K562 (cell line): ENCODE measurements around the gene CRKL. TPM values are rescaled to one million over a fixed set of nuclear protein-coding genes. Genes with fewer than 3 reads are reported as not detected.
A peak's percentile ranks its signal among the peaks of the same experiment; 100 is the strongest.

ENCODE experiments used
- BMI1 ChIP-seq: fragments of 150-350 bp; IDR thresholded peaks from 2 replicates; pipeline ENCODE4 v1.6.1; 2014; ENCODE audit warnings: low read length
- BRCA1 ChIP-seq, 2 experiments: fragments of 450-650 bp in 1 of 2; sonication (generic) in 1 of 2; formaldehyde crosslinking in 1 of 2; IDR thresholded peaks; 2 replicates each; pipeline versions ENCODE4 v1.5.0 to v1.6.1; 2017 to 2020; ENCODE audit warnings: mild to moderate bottlenecking in 1 of 2, missing genetic modification reagents in 1 of 2
- CHD2 ChIP-seq: IDR thresholded peaks from 2 replicates; pipeline ENCODE4 v1.6.1; 2011; ENCODE audit warnings: low read depth, low read length
- DDX20 ChIP-seq: fragments of 450-650 bp; IDR thresholded peaks from 2 replicates; pipeline ENCODE4 v1.6.1; 2016; ENCODE audit warnings: missing genetic modification characterization, low read depth, mild to moderate bottlenecking, missing compliant biosample characterization, moderate library complexity
- GATA2 ChIP-seq: sonication (generic); formaldehyde crosslinking; IDR thresholded peaks from 2 replicates; pipeline ENCODE4 v1.4.0; 2020; ENCODE audit warnings: mild to moderate bottlenecking, missing genetic modification reagents
- KLF13 ChIP-seq: fragments of 450-650 bp; IDR thresholded peaks from 2 replicates; pipeline ENCODE4 v1.6.1; 2016; ENCODE audit warnings: missing genetic modification characterization, low read depth, mild to moderate bottlenecking, missing compliant biosample characterization, moderate library complexity, borderline replicate concordance
- MAZ ChIP-seq, 2 experiments: fragments of 450-650 bp in 1 of 2; sonication (generic) in 1 of 2; formaldehyde crosslinking; IDR thresholded peaks in 1 of 2; conservative IDR thresholded peaks in 1 of 2; 2 replicates each; pipeline versions ENCODE4 v1.4.0 to v1.5.0; 2020; ENCODE audit warnings: mild to moderate bottlenecking in 1 of 2, missing genetic modification reagents in 1 of 2
- PRMT5 ChIP-seq: sonication (generic); formaldehyde crosslinking; IDR thresholded peaks from 2 replicates; pipeline ENCODE4 v1.5.0; 2020; ENCODE audit warnings: missing genetic modification reagents
- TBL1XR1 ChIP-seq, 2 experiments: IDR thresholded peaks; 2 replicates each; pipeline ENCODE4 v1.6.1; 2012; ENCODE audit warnings: improper control_type of control experiment in 2 of 2, low read length in 2 of 2, mild to moderate bottlenecking in 1 of 2
- YY1 ChIP-seq, 3 experiments: IDR thresholded peaks; 2 replicates each; pipeline ENCODE4 v1.6.1; 2011; ENCODE audit warnings: low read length in 2 of 3, mild to moderate bottlenecking in 2 of 3, moderate library complexity in 2 of 3, borderline replicate concordance in 1 of 3, control low read depth in 1 of 3, low read depth in 1 of 3; ENCODE audit not compliant: insufficient read depth in 3 of 3, insufficient replicate concordance in 2 of 3, control insufficient read depth in 1 of 3, insufficient read length in 1 of 3; ENCODE audit errors: extremely low read depth in 1 of 3
- ZNF124 ChIP-seq: sonication (generic); formaldehyde crosslinking; IDR thresholded peaks from 2 replicates; pipeline ENCODE4 v1.8.1; 2022; ENCODE audit warnings: missing genetic modification reagents
- ZNF41 ChIP-seq: fragments of 250-450 bp; sonication (Bioruptor Pico); conservative IDR thresholded peaks from 2 replicates; pipeline ENCODE4 v1.4.0; 2020; ENCODE audit warnings: mild to moderate bottlenecking
- ZNF431 ChIP-seq: sonication (generic); formaldehyde crosslinking; IDR thresholded peaks from 2 replicates; pipeline ENCODE4 v1.8.0; 2022; ENCODE audit warnings: mild to moderate bottlenecking, missing genetic modification reagents
- ZNF445 ChIP-seq: fragments of 250-450 bp; sonication (Bioruptor Pico); IDR thresholded peaks from 2 replicates; pipeline ENCODE4 v1.4.0; 2020; ENCODE audit warnings: low read depth, mild to moderate bottlenecking, moderate library complexity
- polyA plus RNA-seq, 8 experiments: library from polyadenylated mRNA; depleted of rRNA in 4 of 8; stranded (reverse) in 5 of 8; unstranded in 3 of 8; fragments of >200 nt; fragmentation: Nextera tagmentation in 2 of 8; fragmentation: Illumina TruSeq in 1 of 8; extraction: Ambion mirVana in 2 of 8; extraction: Trizol in 1 of 8; gene quantifications; 2 replicates each; pipeline versions ENCODE4 v1.2.1 to v1.2.3, GENCODE V29; 2011 to 2014; ENCODE audit warnings: inconsistent platforms in 1 of 8, missing spikeins in 1 of 8
- total RNA-seq, 7 experiments: library from RNA; depleted of rRNA in 6 of 7; stranded (reverse); fragments of >200 nt in 6 of 7; fragmentation: Illumina TruSeq in 2 of 7; extraction: Trizol in 2 of 7; gene quantifications; 2 replicates each; pipeline versions ENCODE4 v1.2.1 to v1.2.3, GENCODE V29; 2011 to 2021; ENCODE audit warnings: low replicate concordance in 1 of 7
- TF ChIP-seq, protein P1 (sequence below): sonication (generic); formaldehyde crosslinking; IDR thresholded peaks from 2 replicates; pipeline ENCODE4 v1.8.1; 2022; ENCODE audit warnings: missing genetic modification reagents
- TF ChIP-seq, protein P2 (sequence below): conservative IDR thresholded peaks from 2 replicates; pipeline ENCODE4 v1.6.1; 2011; ENCODE audit warnings: low read depth, mild to moderate bottlenecking, low read length; ENCODE audit not compliant: control insufficient read depth
- TF ChIP-seq, protein P3 (sequence below): fragments of 250-450 bp; sonication (Bioruptor Pico); IDR thresholded peaks from 2 replicates; pipeline ENCODE4 v1.8.0; 2021; ENCODE audit warnings: borderline replicate concordance, mild to moderate bottlenecking, moderate library complexity; ENCODE audit not compliant: poor library complexity, severe bottlenecking
- TF ChIP-seq, protein P4 (sequence below): fragments of 200-800 bp; sonication (Bioruptor generic); IDR thresholded peaks from 2 replicates; pipeline ENCODE4 v1.6.1; 2017; ENCODE audit warnings: missing genetic modification characterization, missing compliant biosample characterization

CRKL gene
- total and polyA plus RNA-seq, 9 of the 15 experiments (the other 6 are each of a cell fraction or from before 2014, with no cell fraction given) = 100 to 263 (median 124) TPM

DNA sequence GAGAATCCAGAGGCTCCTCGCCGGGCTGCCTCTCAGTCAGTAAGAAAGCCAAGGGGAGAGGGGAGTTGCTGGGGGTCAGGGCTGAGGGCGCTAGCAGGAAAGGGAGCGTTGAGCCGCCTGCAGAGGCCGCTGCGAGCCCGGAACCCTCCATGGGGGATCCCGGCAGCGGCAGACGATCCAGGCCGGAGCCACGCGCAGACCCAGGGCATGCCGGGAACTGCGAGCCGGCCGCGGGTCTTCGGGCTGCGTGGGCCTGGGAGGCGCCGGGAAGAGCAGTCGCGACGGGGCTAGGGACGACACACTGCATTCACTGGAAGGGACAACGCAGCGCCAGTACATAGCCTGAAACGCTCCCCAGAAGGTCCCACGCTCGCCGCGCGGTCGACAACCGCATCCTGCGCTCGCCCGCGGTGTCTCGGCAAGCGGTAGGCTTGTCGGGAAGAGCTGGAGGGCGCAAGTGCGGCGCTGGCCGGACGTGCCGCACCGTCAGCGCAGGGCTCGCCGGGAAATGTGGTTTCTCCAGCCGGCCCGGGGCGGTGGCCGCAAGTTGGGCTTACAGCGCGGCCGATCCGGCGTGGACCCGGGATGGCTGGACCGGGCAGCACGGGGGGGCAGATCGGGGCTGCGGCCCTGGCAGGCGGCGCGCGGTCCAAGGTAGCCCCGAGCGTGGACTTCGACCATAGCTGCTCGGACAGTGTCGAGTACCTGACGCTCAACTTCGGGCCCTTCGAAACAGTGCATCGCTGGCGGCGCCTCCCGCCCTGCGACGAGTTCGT, 64.8 kb downstream of the CRKL start, which contains the start of gene LZTR1 (continued):
- TF ChIP-seq TBL1XR1 (IDR thresholded peaks at IDR 0.05; ENCODE audit: low read length in 2 of 2) = peak; percentile 50 to 92; a peak in 3 of 4 replicates
- peak; percentile 96 for TF ChIP-seq KLF13
- TF ChIP-seq GATA2 (CRISPR knock-in tag) = no peak
- peak; percentile 85 for TF ChIP-seq ZNF41 (CRISPR knock-in tag)
- peak in 1 of 2 experiments; percentile 100; a peak in 2 of 4 replicates for TF ChIP-seq MAZ (CRISPR knock-in tag; conservative IDR thresholded peaks at IDR 0.05 in 1 of 2, IDR thresholded peaks at IDR 0.05 in 1 of 2)
- TF ChIP-seq, protein P1, sequence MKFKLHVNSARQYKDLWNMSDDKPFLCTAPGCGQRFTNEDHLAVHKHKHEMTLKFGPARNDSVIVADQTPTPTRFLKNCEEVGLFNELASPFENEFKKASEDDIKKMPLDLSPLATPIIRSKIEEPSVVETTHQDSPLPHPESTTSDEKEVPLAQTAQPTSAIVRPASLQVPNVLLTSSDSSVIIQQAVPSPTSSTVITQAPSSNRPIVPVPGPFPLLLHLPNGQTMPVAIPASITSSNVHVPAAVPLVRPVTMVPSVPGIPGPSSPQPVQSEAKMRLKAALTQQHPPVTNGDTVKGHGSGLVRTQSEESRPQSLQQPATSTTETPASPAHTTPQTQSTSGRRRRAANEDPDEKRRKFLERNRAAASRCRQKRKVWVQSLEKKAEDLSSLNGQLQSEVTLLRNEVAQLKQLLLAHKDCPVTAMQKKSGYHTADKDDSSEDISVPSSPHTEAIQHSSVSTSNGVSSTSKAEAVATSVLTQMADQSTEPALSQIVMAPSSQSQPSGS (CRISPR knock-in tag) = no peak
- no peak for TF ChIP-seq ZNF431 (CRISPR knock-in tag)
- TF ChIP-seq, protein P2, sequence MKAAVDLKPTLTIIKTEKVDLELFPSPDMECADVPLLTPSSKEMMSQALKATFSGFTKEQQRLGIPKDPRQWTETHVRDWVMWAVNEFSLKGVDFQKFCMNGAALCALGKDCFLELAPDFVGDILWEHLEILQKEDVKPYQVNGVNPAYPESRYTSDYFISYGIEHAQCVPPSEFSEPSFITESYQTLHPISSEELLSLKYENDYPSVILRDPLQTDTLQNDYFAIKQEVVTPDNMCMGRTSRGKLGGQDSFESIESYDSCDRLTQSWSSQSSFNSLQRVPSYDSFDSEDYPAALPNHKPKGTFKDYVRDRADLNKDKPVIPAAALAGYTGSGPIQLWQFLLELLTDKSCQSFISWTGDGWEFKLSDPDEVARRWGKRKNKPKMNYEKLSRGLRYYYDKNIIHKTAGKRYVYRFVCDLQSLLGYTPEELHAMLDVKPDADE = no peak
- no peak for TF ChIP-seq DDX20 (tag)
- TF ChIP-seq ZNF445 (CRISPR knock-in tag) = 0 out of 2 replicates have a peak, but pooled peaks have one; percentile 81
- TF ChIP-seq ZNF124 (CRISPR knock-in tag) = no peak
- TF ChIP-seq BRCA1 (IDR thresholded peaks at IDR 0.05) = no peak
- no peak for TF ChIP-seq BRCA1 (CRISPR knock-in tag; IDR thresholded peaks at IDR 0.05)
- TF ChIP-seq BMI1 = peak; percentile 46
- TF ChIP-seq YY1 (IDR thresholded peaks at IDR 0.05; ENCODE audit: borderline replicate concordance in 1 of 3, control insufficient read depth in 1 of 3, extremely low read depth in 1 of 3, insufficient read depth in 3 of 3, insufficient read length in 1 of 3, insufficient replicate concordance in 2 of 3, low read depth in 1 of 3, low read length in 2 of 3) = peak in 2 of 3 experiments; percentile 42 to 86
- peak; percentile 60; the same call in 1 of the 2 replicates for TF ChIP-seq CHD2
- TF ChIP-seq, protein P3, sequence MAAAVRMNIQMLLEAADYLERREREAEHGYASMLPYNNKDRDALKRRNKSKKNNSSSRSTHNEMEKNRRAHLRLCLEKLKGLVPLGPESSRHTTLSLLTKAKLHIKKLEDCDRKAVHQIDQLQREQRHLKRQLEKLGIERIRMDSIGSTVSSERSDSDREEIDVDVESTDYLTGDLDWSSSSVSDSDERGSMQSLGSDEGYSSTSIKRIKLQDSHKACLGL (CRISPR knock-in tag) = peak; percentile 88
- TF ChIP-seq, protein P4, sequence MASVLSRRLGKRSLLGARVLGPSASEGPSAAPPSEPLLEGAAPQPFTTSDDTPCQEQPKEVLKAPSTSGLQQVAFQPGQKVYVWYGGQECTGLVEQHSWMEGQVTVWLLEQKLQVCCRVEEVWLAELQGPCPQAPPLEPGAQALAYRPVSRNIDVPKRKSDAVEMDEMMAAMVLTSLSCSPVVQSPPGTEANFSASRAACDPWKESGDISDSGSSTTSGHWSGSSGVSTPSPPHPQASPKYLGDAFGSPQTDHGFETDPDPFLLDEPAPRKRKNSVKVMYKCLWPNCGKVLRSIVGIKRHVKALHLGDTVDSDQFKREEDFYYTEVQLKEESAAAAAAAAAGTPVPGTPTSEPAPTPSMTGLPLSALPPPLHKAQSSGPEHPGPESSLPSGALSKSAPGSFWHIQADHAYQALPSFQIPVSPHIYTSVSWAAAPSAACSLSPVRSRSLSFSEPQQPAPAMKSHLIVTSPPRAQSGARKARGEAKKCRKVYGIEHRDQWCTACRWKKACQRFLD (CRISPR knock-in tag) = no peak
- no peak for TF ChIP-seq PRMT5 (CRISPR knock-in tag)
